IMR-90 (cell line): Measurements from ENCODE around the gene NADK.

Experiments used
- BHLHE40 ChIP-seq: fragments of 150-350 bp; IDR thresholded peaks from 2 replicates; pipeline ENCODE4 v1.6.1; 2016; ENCODE audit warnings: mild to moderate bottlenecking, low read depth, low read length
- CEBPB ChIP-seq: IDR thresholded peaks from 2 replicates; pipeline ENCODE4 v1.6.1; 2012; ENCODE audit warnings: low read depth, low read length, improper control_type of control experiment
- FOS ChIP-seq: fragments of 150-350 bp; IDR thresholded peaks from 2 replicates; pipeline ENCODE4 v1.6.1; 2016; ENCODE audit warnings: low read depth, low read length
- MXI1 ChIP-seq: IDR thresholded peaks from 2 replicates; pipeline ENCODE4 v1.6.1; 2012; ENCODE audit warnings: low read depth, mild to moderate bottlenecking, low read length, moderate library complexity, borderline replicate concordance
- NFE2L2 ChIP-seq: fragments of 150-350 bp; IDR thresholded peaks from 2 replicates; pipeline ENCODE4 v1.6.1; 2016; ENCODE audit warnings: low read depth, mild to moderate bottlenecking, low read length
- POLR2A ChIP-seq: IDR thresholded peaks from 2 replicates; pipeline ENCODE4 v1.6.1; 2012; ENCODE audit warnings: mild to moderate bottlenecking, low read depth, low read length
- RAD21 ChIP-seq: IDR thresholded peaks from 2 replicates; pipeline ENCODE4 v1.6.1; 2012; ENCODE audit warnings: low read length, improper control_type of control experiment
- TF ChIP-seq, protein P1 (sequence below): conservative IDR thresholded peaks from 2 replicates; pipeline ENCODE4 v1.5.1; 2012; ENCODE audit warnings: mild to moderate bottlenecking, low read depth, low read length, improper control_type of control experiment
- TF ChIP-seq, protein P2 (sequence below): fragments of 150-350 bp; IDR thresholded peaks from 2 replicates; pipeline ENCODE4 v1.6.1; 2017; ENCODE audit warnings: mild to moderate bottlenecking, antibody characterized with exemption, low read length, low read depth
- TF ChIP-seq, protein P3 (sequence below): fragments of 150-350 bp; IDR thresholded peaks from 2 replicates; pipeline ENCODE4 v1.6.1; 2016; ENCODE audit warnings: low read depth, mild to moderate bottlenecking, low read length, moderate library complexity, borderline replicate concordance

DNA sequence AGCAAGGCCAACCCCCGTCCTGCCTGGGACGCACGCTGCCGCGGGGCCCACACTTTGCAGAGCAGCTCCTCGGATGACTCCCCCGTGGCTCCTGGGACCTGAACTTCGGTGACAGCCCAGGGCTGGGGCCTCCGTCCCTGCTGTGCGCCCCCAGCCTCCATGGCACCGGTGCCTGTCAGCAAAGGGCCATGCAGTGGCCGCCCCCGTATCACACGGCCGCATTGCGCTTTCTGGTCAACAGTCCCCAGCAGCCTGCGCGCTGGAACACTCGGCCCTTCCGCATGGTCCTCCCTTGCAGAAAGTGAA, 18.0 kb downstream of the NADK start:
- TF ChIP-seq, protein P1, sequence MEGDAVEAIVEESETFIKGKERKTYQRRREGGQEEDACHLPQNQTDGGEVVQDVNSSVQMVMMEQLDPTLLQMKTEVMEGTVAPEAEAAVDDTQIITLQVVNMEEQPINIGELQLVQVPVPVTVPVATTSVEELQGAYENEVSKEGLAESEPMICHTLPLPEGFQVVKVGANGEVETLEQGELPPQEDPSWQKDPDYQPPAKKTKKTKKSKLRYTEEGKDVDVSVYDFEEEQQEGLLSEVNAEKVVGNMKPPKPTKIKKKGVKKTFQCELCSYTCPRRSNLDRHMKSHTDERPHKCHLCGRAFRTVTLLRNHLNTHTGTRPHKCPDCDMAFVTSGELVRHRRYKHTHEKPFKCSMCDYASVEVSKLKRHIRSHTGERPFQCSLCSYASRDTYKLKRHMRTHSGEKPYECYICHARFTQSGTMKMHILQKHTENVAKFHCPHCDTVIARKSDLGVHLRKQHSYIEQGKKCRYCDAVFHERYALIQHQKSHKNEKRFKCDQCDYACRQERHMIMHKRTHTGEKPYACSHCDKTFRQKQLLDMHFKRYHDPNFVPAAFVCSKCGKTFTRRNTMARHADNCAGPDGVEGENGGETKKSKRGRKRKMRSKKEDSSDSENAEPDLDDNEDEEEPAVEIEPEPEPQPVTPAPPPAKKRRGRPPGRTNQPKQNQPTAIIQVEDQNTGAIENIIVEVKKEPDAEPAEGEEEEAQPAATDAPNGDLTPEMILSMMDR: no peak
- TF ChIP-seq POLR2A (no peak), BHLHE40 (no peak), CEBPB (no peak), MXI1 (no peak), RAD21 (no peak), FOS (no peak), NFE2L2 (no peak)
- TF ChIP-seq, protein P2, sequence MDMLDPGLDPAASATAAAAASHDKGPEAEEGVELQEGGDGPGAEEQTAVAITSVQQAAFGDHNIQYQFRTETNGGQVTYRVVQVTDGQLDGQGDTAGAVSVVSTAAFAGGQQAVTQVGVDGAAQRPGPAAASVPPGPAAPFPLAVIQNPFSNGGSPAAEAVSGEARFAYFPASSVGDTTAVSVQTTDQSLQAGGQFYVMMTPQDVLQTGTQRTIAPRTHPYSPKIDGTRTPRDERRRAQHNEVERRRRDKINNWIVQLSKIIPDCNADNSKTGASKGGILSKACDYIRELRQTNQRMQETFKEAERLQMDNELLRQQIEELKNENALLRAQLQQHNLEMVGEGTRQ: no peak
- TF ChIP-seq, protein P3, sequence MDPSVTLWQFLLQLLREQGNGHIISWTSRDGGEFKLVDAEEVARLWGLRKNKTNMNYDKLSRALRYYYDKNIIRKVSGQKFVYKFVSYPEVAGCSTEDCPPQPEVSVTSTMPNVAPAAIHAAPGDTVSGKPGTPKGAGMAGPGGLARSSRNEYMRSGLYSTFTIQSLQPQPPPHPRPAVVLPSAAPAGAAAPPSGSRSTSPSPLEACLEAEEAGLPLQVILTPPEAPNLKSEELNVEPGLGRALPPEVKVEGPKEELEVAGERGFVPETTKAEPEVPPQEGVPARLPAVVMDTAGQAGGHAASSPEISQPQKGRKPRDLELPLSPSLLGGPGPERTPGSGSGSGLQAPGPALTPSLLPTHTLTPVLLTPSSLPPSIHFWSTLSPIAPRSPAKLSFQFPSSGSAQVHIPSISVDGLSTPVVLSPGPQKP: no peak
